Astrocyte of the spinal cord (primary cell): ENCODE measurements around the gene MDFI.

Experiments used
- DNase-seq: peaks from one replicate; pipeline ENCODE4 v3.0.0; 2011; ENCODE audit warnings: low read depth, low spot score
- H3K4me3 ChIP-seq: 2 replicates; pipeline ENCODE4 v1.5.1; 2011; ENCODE audit warnings: low read depth, mild to moderate bottlenecking, low read length, moderate library complexity
- CTCF ChIP-seq: IDR thresholded peaks from 2 replicates; pipeline ENCODE4 v1.5.1; 2012; ENCODE audit warnings: low read depth, mild to moderate bottlenecking, low read length, inconsistent platforms
- in situ Hi-C: cut with HindIII; loops from 2 replicates; pipeline ENCODE4 v1.10.0; 2017; ENCODE audit warnings: low sequenced_read_pairs

The MDFI gene

GRCh38 chr6:41663568-41663967 lies 25.3 kb downstream of the MDFI start:
- in situ Hi-C loops: no loop called here
- no peak overlapping the region for H3K4me3 ChIP-seq
- DNase-seq: no peak
- TF ChIP-seq CTCF: no peak

GRCh38 chr6:41664271-41664670 lies 26.0 kb downstream of the MDFI start:
- in situ Hi-C loops: no loop called here
- H3K4me3 ChIP-seq: no peak overlapping the region
- no peak for TF ChIP-seq CTCF
- no peak for DNase-seq

GRCh38 chr6:41667195-41667594 lies 28.9 kb downstream of the MDFI start:
- H3K4me3 ChIP-seq: no peak overlapping the region
- no peak for TF ChIP-seq CTCF
- no peak for DNase-seq
- in situ Hi-C loops: no loop called here

- in situ Hi-C loops: no loop called here
- no peak for TF ChIP-seq CTCF
- DNase-seq: no peak
- no peak overlapping the region for H3K4me3 ChIP-seq
These were observed 30.7 kb downstream of the MDFI start for GRCh38 chr6:41668968-41669367.

- TF ChIP-seq CTCF: no peak
- DNase-seq: no peak
- no peak overlapping the region for H3K4me3 ChIP-seq
- in situ Hi-C loops: no loop called here
These were observed 32.6 kb downstream of the MDFI start for GRCh38 chr6:41670703-41671360.

- in situ Hi-C loops: no loop called here
- DNase-seq: no peak
- no peak for TF ChIP-seq CTCF
- H3K4me3 ChIP-seq: no peak overlapping the region
These were observed 33.1 kb downstream of the MDFI start for GRCh38 chr6:41671376-41671775.
